GM12892 (cell line): ENCODE results near the gene ZFP64.

Experiments used
- POLR2A ChIP-seq: IDR thresholded peaks from 2 replicates; pipeline ENCODE4 v1.6.1; 2011; ENCODE audit warnings: low read depth, low read length, control low read depth
- TAF1 ChIP-seq: IDR thresholded peaks from 2 replicates; pipeline ENCODE4 v1.6.1; 2011; ENCODE audit warnings: low read depth, mild to moderate bottlenecking, control low read depth, low read length, borderline replicate concordance

DNA sequence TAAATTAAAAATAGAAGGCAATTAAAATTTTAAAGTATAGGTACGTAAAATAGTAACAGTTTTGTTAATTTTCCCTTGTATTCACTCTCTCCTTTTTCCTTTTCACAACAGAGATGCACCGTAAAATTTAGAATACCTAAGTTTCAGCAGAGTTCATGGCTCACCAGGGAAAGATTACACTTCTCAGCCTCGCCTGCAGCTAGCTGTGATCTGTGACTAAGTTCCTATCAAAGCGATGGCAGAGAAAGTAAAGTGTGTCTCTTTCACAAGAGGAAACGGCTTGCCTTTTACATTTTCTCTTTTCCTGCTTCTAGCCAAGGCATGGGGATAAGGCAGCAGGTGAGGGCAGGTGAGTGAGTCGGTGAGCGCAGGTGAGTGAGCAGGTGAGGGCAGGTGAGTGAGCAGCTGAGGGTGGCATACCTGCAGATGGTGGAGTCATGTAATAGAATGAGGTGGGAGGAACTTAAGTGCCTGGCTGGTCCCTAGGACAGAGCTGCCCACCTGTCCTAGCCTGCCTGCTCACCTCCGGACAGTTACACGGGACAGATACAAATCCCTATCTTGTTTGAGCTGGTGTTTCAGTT lies 30.9 kb downstream of the ZFP64 start:
- TF ChIP-seq TAF1 (no peak), POLR2A (no peak)
